GM10266 (cell line): ENCODE data around the gene ARHGAP15.

Source experiments
- DNase-seq: peaks from one replicate; pipeline ENCODE4 v3.0.0; 2012; ENCODE audit errors: extremely low spot score
- TF ChIP-seq, protein P1 (sequence below): IDR thresholded peaks from 2 replicates; pipeline ENCODE4 v1.5.1; 2012; ENCODE audit warnings: mild to moderate bottlenecking, low read depth; ENCODE audit not compliant: control insufficient read depth, insufficient read depth; ENCODE audit errors: missing control alignments

ARHGAP15 gene

DNA sequence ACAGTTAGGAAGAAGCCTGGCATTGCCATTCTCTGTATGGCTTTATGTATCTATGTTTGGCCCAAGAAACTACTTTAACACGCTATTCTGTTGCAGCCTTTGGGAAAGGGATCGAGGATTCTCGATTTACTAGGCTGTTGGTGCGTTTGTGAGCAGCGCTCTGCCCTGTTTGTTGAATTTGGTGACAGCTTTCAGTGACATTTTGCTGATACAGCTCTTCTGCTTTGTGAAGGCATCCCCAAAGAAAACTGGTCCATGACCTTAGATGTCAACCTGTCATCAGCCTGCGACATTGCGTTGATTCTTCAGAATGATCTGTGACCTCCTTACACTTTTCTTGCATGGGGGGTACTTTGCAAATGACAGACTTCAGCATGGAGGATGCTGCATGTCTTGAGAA lies 431.5 kb downstream of the ARHGAP15 start:
- TF ChIP-seq, protein P1, sequence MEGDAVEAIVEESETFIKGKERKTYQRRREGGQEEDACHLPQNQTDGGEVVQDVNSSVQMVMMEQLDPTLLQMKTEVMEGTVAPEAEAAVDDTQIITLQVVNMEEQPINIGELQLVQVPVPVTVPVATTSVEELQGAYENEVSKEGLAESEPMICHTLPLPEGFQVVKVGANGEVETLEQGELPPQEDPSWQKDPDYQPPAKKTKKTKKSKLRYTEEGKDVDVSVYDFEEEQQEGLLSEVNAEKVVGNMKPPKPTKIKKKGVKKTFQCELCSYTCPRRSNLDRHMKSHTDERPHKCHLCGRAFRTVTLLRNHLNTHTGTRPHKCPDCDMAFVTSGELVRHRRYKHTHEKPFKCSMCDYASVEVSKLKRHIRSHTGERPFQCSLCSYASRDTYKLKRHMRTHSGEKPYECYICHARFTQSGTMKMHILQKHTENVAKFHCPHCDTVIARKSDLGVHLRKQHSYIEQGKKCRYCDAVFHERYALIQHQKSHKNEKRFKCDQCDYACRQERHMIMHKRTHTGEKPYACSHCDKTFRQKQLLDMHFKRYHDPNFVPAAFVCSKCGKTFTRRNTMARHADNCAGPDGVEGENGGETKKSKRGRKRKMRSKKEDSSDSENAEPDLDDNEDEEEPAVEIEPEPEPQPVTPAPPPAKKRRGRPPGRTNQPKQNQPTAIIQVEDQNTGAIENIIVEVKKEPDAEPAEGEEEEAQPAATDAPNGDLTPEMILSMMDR, result no peak
- no peak for DNase-seq

DNA sequence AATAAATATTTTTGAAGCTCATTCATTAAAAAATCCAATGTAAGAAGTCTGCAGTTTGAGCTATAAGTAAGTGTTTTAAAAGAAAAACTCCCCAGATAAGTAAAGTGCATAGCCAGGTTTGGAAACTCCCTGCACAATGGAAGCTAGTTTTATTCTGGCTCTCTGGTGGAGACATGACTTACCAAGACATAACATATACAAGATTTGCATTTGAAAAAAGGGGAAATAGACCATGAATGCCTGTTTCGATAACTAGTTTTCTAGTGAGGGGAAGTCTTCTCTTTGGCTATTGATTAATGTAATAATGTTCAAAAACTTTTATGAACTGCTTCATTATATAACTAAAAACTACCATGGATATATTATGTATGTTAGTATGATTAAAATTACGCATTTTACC lies 435.2 kb downstream of the ARHGAP15 start:
- TF ChIP-seq, protein P1, result no peak
- peak; percentile 17 for DNase-seq

DNA sequence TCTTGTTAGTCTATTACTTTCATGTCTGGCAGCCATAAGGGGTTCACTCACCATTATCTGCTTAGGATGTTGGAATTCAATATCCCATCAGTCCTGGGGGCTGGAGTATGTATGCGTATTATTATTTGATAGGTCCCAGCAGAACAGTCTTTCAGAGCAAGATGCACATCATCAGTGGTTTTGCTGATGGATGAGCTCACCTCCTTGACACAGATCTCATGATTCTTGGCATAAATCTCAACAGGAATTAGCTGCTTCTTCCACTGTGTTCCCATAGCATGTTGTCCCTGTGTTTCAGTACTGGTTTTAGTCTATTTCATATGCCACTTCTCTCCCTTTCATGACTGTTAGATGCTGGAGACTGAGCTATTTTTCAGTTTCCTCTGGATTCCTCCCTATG lies 442.5 kb downstream of the ARHGAP15 start:
- no peak for DNase-seq
- TF ChIP-seq, protein P1, result no peak

DNA sequence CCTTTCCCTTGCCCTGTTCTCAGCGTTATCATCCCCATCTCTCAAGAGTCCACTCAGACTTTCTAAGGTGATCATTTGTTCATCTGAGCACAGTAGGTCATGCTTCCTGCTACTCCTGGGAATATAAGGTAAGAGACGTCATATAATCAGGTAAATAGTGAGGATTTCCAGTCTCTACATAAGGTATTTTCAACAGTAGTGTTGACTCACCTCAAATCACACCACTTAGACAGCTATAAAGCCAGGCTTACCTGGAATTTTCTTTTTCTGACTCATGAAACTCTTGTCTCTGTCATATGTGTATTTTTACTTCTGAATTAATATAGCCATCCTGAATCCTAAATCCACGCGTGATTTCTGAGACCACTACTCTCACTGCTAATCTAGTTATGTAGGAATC lies 443.2 kb downstream of the ARHGAP15 start:
- TF ChIP-seq, protein P1, result no peak
- no peak for DNase-seq

DNA sequence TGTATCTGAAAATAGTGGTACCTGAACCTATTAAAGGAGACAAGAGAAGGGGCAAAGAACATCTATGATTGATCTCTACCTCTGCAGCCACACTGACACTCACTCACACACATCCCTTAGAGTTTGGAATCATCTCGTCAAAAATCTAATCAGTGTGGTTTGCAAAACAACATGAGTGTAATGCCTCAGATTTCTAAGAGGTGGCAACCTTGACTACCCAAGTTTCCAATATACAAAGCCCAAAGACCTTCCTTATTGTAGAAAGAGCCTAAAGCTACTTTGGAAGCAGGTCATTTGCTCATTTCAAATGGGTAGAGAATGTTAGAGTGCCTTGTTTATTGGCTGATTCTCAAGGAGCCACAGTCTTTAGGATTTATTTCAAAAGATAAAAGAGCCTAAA lies 444.9 kb downstream of the ARHGAP15 start:
- TF ChIP-seq, protein P1, result no peak
- DNase-seq, result no peak

DNA sequence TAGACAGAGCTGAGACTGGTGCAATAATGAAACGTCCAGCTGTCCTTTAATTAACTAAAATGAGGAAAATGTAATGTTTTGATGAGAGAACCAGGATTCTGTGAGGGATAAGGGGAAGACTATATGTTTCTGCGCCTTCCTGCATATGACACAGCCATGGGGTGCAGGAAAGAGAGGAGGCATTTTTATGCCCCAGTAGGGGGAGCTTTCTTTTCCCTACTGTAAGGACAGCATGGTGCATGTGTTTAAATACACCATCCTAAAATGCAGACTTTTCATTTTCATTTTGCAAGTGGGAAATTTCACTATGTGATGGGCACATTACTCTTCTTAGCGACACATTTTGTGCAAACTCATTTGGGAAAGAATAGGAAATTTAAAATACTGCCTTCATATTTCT lies 446.1 kb downstream of the ARHGAP15 start:
- TF ChIP-seq, protein P1, result peak; percentile 16
- DNase-seq, result no peak

DNA sequence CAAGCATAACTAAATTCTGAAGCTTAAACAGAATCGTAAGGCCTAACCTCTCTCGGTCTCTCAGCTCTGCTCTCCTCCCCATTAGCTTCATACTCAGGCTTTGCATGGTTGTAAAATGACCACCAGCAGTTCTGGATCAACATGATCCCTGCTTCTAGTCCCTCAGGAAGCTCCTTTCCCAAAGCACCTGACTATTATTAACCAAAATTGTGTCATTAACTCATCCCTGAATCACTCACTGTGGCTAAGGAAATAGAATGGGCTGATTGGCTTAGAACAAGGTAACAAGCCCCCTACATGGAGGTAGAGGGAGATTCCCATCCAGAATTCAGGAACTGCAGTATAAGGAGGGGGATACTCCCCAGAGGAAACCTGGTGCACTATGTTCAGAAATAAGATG lies 448.3 kb downstream of the ARHGAP15 start:
- DNase-seq, result no peak
- TF ChIP-seq, protein P1, result no peak

DNA sequence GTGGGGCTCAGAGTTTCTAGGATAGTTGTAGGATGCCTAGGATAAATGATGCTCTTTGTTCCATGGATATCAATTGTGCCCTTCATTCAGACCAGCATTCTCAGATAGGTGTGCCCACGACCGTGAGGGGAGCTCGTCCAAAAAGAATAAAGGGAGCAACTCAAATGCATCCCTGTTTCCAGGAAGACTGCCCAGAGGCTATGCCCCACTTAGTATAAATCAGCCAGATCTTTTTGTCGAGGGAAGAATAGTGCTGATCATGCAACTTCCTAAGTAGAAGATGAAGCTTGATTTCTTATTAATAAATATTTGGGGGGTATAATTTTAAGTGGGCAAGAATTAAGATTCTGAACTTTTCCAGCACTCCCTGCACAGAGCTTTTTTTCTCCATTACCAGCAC lies 450.2 kb downstream of the ARHGAP15 start:
- TF ChIP-seq, protein P1, result no peak
- no peak for DNase-seq
